ENCODE measurements around the gene DOCK10. TPM values are rescaled to one million over a fixed set of nuclear protein-coding genes. Genes with fewer than 3 reads are reported as not detected.

The DOCK10 gene
- total RNA-seq, 1 donor from 2014 or later, result 172 TPM

DNA sequence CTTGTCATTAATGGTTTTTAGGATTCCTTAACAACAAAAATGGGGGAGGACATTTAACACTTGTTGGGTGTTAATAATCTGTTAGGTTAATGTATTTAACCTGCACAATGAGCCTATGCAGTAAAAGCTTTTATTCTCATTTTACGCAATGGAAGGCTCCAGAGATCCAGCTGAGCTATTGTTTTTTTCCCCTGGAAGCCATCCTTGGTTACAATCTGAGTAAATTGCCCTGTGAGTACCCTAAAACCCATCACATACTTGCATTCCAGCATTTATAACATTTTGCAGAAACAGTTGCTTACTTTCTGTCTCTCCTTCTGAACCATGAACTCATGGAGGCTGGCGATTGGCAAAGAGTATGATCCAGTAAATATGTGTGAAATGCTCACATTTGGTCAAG lies 30.2 kb upstream of the DOCK10 start:
- DNase-seq (no peak), ATAC-seq (ENCODE audit: low read depth) (no peak)
- ChIA-PET POLR2A (no interaction called here), CTCF (no interaction called here)
- Mint-ChIP-seq H3K27ac (no peak overlapping the region), H3K4me1 (no peaks in the 10 kb centered on the region), H3K4me3 (no peak overlapping the region), H3K27me3 (peaks cover 9% of the 10 kb centered on the region), H3K9me3 (peaks cover 9% of the 10 kb centered on the region), H3K36me3 (ENCODE audit: low read depth) (no peaks in the 10 kb centered on the region)
- intact Hi-C loops (cut with micrococcal nuclease), result no loop called here
- TF ChIP-seq, protein P1, sequence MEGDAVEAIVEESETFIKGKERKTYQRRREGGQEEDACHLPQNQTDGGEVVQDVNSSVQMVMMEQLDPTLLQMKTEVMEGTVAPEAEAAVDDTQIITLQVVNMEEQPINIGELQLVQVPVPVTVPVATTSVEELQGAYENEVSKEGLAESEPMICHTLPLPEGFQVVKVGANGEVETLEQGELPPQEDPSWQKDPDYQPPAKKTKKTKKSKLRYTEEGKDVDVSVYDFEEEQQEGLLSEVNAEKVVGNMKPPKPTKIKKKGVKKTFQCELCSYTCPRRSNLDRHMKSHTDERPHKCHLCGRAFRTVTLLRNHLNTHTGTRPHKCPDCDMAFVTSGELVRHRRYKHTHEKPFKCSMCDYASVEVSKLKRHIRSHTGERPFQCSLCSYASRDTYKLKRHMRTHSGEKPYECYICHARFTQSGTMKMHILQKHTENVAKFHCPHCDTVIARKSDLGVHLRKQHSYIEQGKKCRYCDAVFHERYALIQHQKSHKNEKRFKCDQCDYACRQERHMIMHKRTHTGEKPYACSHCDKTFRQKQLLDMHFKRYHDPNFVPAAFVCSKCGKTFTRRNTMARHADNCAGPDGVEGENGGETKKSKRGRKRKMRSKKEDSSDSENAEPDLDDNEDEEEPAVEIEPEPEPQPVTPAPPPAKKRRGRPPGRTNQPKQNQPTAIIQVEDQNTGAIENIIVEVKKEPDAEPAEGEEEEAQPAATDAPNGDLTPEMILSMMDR (IDR thresholded peaks at IDR 0.05), result no peak

GRCh38 chr2:225070811-225071210 lies 28.5 kb upstream of the DOCK10 start:
- H3K36me3 Mint-ChIP-seq (ENCODE audit: low read depth), result no peaks in the 10 kb centered on the region
- TF ChIP-seq, protein P1 (IDR thresholded peaks at IDR 0.05), result no peak
- no peak overlapping the region for H3K4me3 Mint-ChIP-seq
- peaks cover 9% of the 10 kb centered on the region for H3K27me3 Mint-ChIP-seq
- intact Hi-C loops (cut with micrococcal nuclease), result no loop called here
- ChIA-PET CTCF (no interaction called here), POLR2A (no interaction called here)
- no peak for ATAC-seq (ENCODE audit: low read depth)
- H3K27ac Mint-ChIP-seq, result no peak overlapping the region
- H3K9me3 Mint-ChIP-seq, result peaks cover 11% of the 10 kb centered on the region
- no peak for DNase-seq
- H3K4me1 Mint-ChIP-seq, result no peaks in the 10 kb centered on the region

GRCh38 chr2:225069966-225070365 lies 27.7 kb upstream of the DOCK10 start:
- TF ChIP-seq, protein P1 (IDR thresholded peaks at IDR 0.05), result no peak
- Mint-ChIP-seq H3K36me3 (ENCODE audit: low read depth) (no peaks in the 10 kb centered on the region), H3K4me1 (no peaks in the 10 kb centered on the region), H3K27ac (no peak overlapping the region), H3K27me3 (peaks cover 9% of the 10 kb centered on the region), H3K9me3 (peaks cover 11% of the 10 kb centered on the region), H3K4me3 (no peak overlapping the region)
- ATAC-seq (ENCODE audit: low read depth) (no peak), DNase-seq (no peak)
- intact Hi-C loops (cut with micrococcal nuclease), result no loop called here
- CTCF ChIA-PET, result no interaction called here
- POLR2A ChIA-PET, result no interaction called here

DNA sequence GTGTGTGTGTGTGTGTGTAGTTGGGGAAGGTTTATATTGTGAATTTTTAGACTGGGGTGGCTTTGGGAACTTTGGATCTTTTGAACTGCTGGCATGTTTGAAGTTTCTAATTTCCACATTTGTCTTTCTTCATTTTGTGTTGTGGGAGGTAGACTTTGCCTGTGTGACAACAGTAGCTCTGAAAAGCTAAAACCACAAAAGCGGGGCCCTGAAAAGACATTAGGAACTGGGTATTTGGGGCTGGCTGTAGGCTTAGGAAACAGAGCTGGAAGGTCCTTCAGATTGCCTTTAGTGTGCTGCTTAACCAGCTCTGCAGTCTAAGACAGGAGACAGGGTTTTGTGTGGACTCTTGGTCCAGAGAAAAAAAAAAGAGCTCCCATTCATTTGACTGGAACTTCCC lies 27.2 kb upstream of the DOCK10 start:
- intact Hi-C loops (cut with micrococcal nuclease), result no loop called here
- DNase-seq, result no peak
- H3K4me1 Mint-ChIP-seq, result no peaks in the 10 kb centered on the region
- CTCF ChIA-PET, result no interaction called here
- TF ChIP-seq, protein P1 (IDR thresholded peaks at IDR 0.05), result no peak
- H3K9me3 Mint-ChIP-seq, result peaks cover 11% of the 10 kb centered on the region
- no peak overlapping the region for H3K27ac Mint-ChIP-seq
- ATAC-seq (ENCODE audit: low read depth), result no peak
- POLR2A ChIA-PET, result no interaction called here
- peaks cover 9% of the 10 kb centered on the region for H3K27me3 Mint-ChIP-seq
- no peaks in the 10 kb centered on the region for H3K36me3 Mint-ChIP-seq (ENCODE audit: low read depth)
- H3K4me3 Mint-ChIP-seq, result no peak overlapping the region

DNA sequence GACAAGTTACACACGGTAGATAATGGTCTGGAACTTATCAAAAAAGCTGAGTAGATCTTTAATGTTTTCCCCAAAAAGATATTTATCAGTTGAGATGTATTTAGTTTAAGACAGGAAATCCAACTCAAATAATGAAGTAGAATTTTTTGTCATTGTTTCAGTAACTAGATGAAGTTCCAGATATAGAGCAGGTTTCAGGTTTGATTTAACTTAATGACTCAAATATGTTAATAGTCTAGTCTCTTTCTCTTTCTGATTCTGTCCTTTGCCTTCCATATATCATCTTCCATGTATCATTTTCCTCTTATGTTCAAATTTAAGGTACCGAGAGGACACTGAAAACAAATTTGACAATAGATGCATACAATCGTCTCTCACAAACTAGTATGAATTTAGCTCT lies 23.6 kb upstream of the DOCK10 start:
- ChIA-PET CTCF (no interaction called here), POLR2A (no interaction called here)
- no peak for ATAC-seq (ENCODE audit: low read depth)
- H3K27ac Mint-ChIP-seq, result no peak overlapping the region
- H3K4me3 Mint-ChIP-seq, result no peak overlapping the region
- no peaks in the 10 kb centered on the region for H3K36me3 Mint-ChIP-seq (ENCODE audit: low read depth)
- no peaks in the 10 kb centered on the region for H3K4me1 Mint-ChIP-seq
- TF ChIP-seq, protein P1 (IDR thresholded peaks at IDR 0.05), result no peak
- H3K9me3 Mint-ChIP-seq, result peaks cover 11% of the 10 kb centered on the region
- intact Hi-C loops (cut with micrococcal nuclease), result no loop called here
- peaks cover 6% of the 10 kb centered on the region for H3K27me3 Mint-ChIP-seq
- DNase-seq, result no peak
